ENCODE measurements around the gene ANAPC5.

GRCh38 chr12:121293603-121294002 lies 58.6 kb downstream of the ANAPC5 start:
- TF ChIP-seq, protein P1, sequence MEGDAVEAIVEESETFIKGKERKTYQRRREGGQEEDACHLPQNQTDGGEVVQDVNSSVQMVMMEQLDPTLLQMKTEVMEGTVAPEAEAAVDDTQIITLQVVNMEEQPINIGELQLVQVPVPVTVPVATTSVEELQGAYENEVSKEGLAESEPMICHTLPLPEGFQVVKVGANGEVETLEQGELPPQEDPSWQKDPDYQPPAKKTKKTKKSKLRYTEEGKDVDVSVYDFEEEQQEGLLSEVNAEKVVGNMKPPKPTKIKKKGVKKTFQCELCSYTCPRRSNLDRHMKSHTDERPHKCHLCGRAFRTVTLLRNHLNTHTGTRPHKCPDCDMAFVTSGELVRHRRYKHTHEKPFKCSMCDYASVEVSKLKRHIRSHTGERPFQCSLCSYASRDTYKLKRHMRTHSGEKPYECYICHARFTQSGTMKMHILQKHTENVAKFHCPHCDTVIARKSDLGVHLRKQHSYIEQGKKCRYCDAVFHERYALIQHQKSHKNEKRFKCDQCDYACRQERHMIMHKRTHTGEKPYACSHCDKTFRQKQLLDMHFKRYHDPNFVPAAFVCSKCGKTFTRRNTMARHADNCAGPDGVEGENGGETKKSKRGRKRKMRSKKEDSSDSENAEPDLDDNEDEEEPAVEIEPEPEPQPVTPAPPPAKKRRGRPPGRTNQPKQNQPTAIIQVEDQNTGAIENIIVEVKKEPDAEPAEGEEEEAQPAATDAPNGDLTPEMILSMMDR (IDR thresholded peaks at IDR 0.05): no peak
- TF ChIP-seq ZFX (IDR thresholded peaks at IDR 0.05; ENCODE audit: borderline replicate concordance): no peak
